Hypothalamus (tissue), 51 donors: ENCODE results near the gene TM9SF2.
"Not testable (repeated sequence)": the region's sequence is repeated elsewhere in the genome, so short reads cannot be mapped to it uniquely, and the experiment has no call there.

Experiments
- DNase-seq, 51 donors: peaks; one replicate each; lab custom pipeline; 2025; lab: John Stamatoyannopoulos, UW

TM9SF2 gene

DNA sequence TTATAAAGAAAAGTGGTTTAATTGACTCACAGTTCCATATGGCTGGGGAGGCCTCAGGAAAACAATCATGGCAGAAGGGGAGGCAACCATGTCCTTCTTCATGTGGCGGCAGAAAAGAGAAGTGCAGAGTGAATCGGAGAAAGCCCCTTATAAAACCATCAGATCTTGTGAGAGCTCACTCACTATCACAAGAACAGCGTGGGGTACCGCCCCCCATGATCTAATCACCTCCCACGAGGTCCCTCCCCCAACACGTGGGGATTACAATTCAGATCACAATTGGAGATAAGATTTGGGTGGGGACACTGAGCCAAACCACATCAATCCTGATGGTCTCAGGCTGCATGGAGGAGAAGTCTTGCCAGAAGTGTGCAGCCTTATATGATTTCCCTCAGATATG lies 26.0 kb downstream of the TM9SF2 start:
- no peak for DNase-seq

DNA sequence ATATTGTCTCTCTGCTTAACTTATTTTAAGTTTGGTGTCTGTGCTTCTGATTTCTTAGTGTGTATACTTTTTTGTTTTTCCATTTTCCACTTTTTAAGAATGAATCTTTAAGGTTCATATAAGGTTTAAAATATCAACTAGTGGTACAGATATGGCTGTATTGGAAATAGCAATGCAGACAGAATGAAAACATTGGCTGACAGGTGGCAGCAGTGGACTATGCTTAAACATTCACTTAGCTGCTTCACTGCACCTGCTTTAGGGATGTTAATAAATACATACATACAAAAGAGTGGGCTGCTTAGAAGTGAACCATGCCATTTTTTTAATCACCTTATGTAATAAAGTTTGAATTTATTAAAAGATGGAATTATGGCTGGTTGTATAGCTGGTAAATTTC lies 27.3 kb downstream of the TM9SF2 start:
- DNase-seq = no peak

DNA sequence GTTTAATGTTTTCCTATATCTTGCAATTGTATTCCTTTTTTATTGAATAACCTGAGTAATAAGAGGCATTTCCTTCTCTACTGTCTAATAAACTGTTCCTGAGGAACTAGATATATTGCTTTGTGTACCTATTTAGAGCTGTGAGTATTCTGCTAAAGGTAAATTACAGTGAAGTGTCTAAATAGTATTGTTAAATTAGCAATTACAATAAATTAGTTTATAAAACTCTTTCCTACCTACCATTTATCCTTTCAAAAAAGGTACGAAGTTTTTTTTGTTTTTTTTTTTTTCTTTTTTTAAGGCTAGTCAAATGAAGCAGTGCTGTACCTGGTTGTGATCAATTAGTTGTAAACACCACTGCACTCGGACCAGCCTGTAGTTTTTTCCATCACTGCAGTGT lies 34.8 kb downstream of the TM9SF2 start:
- DNase-seq = no peak

DNA sequence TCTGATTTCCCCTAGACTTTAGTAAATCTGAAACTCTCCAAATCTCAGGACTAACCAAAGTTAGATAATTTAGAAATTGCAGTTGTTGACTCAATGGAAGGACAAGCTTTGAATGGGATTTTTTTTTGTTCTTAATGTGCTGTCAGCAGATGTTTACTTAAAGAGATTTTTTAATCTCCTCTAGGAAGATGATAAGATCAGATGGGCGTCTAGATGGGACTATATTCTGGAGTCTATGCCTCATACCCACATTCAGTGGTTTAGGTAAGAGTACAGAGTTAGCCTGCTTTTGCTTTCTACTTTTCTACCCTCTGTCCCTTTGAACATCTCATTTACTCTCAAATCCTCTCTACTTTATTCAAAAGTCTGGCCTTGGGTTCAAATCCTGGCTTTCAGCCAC lies 39.3 kb downstream of the TM9SF2 start:
- DNase-seq = no peak

DNA sequence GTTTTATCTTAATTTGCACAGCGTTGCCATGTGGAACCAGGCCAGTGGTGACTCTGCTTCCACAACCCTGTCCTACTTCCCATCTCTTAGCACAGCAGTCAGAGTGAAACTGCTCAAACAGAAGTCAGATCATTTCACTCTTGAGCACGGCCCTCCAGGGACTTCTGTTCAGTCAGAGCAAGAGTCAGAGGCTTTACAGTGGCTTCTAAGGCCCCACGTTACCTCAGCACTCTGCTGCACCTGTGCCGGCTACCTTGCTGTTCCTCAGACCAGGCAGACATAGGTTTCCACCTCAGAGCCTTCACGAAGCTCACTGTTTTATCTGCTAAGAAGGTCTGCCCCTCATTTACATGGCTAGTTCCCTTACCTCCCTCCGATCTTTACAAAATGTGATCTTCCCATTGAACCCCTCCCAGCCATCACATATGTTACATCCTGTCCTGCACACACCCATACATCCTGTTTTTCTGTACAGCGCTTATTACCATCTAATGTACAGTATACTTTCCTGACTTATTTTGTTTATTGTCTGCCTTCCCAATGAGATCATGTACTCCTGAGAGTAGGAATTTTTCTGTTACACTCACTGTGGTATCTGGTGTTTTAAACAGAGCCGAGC lies 41.6 kb downstream of the TM9SF2 start:
- peak in 1 of 51 donors; percentile 5 for DNase-seq

DNA sequence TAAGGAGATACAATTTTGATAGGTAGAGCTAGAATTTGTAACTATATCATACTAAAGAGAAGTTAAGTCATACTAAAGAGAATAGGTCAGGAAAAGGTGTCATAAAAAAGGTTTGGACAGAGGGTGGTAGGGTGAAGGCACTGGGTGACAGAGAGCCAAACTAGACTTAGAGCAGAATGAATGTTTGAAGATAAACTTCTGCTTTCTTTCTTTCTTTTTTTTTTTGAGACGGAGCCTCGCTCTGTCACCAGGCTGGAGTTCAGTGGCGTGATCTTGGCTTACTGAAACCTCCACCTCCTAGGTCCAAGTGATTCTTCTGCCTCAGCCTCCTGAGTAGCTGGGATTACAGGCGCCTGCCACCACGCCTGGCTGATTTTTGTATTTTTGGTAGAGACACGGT lies 44.1 kb downstream of the TM9SF2 start:
- DNase-seq = no peak

DNA sequence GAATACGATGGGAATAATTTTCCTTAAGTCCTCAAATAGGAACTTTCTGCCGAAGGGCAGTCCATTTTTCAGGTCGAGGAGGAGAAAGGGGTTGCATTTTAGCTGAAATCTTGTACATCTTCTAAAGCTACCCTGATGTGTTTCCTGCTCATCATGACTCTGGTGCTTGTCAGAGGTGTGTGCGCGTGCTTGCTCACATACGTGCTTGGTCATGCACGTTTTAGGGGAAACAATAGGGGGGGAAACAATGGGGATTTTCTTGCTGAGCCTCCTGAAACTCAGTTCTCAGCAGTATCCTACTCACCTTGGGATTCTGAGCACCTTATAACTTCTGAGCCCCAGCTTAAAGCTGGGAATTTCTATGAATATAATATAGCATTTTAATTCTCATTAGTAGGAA lies 44.7 kb downstream of the TM9SF2 start:
- DNase-seq = no peak

DNA sequence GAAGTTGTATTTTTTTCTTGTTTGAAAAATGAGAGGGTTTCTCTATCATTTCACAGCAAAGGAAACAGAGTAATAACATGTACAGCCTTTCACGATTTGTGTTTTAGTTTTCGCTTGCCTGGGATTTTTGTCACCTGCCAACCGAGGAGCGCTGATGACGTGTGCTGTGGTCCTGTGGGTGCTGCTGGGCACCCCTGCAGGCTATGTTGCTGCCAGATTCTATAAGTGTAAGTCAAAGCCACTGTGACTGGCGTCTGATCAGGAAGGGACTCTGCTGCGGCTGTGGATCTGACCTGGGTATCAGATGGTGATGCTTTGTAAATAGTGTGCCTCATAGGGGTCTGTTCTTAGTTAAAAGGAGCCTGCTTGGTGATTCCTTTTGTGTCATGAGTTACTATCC lies 45.6 kb downstream of the TM9SF2 start:
- DNase-seq = no peak

DNA sequence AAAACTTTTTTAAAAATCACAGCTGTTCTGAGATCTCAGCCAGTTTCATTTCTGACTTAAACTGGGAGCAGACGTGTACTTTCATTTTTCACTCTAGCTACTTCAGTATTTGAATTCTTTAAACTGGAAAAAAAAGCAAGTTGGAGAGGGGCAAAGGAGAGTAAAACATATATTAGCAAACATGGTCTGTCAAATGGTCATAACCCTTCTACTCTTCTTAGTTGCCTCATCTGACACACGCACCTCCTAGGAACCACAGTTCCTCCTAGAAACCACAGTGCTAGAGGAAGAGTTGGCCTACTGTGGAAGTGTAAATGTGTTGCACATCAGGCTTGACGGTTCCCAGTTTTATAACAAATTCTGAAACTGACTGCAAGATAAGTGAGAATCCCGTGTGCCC lies 47.2 kb downstream of the TM9SF2 start:
- DNase-seq = no peak

DNA sequence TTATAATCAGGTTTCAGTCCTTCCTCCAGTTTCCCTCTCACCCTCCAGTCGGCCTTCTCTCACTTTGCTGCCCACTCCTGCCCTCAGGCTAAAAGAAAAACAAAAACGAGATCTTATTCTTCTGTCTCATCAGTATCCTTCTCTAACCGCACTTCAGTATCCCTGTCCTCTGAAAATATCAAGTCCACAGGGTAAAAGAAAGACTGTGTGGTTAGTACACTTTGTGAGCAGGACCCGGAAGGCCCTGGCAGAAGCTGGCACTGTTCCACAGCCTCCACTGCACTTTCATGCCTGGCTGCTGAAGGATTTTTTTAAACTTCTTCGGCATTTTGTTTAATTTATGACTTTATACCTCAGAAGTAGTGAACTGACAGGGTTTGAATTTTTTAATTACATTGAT lies 51.8 kb downstream of the TM9SF2 start:
- DNase-seq = no peak

DNA sequence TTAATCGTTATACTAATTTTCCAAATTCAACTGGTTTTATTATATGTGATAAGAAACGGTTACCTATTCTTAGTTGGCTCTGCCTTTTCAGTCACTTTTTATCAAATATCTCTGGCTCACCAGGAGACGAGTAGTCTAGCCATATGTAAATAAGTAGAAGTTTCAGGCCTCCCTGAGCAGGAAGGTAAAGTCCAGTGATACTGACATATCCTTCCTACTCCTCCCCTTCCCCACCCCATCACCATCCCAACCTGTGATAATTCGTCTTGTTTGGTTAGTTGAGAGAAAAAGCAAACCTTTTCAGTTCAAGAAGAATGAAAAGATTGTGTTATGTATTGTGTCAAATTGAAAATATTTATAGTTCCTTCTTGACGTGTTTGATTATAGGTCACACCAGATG lies 53.9 kb downstream of the TM9SF2 start:
- no peak for DNase-seq

DNA sequence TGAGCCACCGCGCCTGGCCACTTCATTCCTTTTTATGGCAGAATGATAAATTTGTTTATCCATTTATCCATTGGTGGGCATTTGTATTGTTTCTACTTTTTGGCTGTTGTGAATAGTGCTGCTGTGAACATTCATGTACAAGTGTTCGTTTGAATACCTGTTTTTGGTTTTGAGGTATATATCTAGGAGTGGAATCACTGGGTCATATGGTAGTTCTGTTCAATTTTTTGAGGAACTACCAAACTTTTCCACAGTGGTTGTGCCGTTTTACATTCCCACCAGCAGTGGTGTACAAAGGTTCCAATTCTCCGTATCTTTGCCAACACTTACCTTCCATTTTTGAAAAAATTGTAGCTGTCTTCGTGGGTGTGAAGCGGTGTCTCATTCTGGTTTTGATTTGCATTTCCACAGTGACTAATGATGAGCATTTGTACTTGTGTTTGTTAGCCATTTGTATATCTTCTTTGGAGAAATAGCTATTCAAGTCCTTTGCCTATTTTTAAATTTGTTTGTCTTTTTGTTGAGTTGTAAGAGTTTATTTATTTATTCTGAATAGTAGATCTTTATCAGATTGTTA lies 55.7 kb downstream of the TM9SF2 start:
- DNase-seq = no peak

DNA sequence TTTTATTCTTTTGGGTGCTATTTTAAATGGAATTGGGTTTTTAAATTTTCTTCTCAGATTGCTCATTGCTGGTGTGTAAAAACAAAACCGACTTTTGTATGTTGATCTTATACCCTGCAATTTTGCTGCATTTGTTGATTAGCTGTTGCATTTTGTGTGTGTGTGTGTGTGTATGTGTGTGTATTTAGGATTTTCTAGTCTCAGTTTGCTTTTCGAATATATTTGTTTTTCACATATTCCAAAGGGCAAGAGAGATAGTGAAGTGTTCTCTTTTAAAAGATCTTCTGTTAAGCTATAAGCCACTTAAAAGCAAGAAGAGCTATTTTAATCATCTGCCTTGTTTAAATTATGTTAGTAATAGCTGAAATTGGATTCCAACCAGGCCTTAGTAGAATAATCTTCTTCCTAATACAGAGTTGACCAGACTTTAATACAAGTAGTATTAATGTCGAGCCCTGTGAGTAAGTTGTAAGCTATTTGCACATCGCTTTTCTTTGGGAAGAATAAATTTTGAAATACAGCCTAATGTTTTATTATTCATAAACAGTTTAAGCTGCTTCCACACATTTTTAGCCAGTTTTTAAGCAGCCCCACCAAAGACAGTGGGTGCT lies 57.4 kb downstream of the TM9SF2 start:
- no peak for DNase-seq

DNA sequence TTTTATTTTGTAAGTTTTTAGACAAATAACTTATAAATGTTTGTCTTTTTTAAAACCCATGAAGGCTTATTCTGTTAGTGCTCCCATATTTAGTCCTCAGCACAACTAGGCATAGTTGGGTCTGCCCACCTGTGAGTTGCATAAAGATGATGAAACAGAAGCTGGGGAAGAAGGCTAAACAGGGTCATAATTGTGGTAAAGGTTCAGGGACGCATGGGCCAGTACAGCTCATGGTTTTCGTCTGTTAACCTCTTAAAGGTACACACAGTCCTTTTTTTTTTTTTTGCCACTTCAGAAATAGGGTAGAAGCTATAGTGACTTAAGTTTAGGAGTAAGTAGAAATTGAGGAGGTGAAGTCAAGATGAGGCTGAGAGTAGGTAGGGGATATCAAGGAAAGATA lies 58.3 kb downstream of the TM9SF2 start:
- DNase-seq = no peak

DNA sequence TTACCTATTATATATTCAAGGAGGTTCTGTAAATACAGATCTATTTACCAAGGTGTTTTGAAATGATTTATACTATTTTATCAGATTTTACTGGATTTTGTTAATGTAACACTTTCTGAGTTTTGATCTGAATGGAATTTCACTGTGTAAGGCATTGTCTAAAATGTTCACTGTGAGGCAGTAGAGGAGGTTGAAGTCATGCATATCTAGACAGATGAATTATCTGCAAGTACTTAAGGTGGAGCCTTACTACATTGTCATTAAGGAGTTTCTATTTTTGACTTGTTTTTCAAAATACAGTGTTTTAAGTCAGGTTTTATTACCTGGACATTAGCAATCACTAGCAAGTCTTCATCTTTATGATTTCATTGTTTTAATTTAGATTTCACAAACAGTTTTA lies 62.1 kb downstream of the TM9SF2 start:
- no peak for DNase-seq

DNA sequence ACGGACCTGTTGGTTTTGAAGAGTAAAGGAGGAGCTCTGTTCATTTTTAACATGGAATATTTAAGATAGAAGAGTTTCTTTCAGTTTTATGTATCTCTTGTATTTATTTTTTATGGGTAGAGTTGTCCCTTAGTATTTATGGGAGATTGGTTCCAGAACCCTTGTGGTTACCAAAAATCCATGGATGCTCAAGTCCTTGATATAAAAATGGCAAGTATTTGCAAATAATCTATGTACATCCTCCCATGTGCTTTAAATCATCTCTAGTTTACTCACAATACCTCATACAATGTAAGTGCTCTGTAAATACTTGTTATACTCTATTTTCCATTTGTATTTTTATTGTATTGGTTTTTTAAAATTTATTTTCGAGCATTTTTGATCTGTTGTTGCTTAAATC lies 63.1 kb downstream of the TM9SF2 start:
- DNase-seq = no peak

DNA sequence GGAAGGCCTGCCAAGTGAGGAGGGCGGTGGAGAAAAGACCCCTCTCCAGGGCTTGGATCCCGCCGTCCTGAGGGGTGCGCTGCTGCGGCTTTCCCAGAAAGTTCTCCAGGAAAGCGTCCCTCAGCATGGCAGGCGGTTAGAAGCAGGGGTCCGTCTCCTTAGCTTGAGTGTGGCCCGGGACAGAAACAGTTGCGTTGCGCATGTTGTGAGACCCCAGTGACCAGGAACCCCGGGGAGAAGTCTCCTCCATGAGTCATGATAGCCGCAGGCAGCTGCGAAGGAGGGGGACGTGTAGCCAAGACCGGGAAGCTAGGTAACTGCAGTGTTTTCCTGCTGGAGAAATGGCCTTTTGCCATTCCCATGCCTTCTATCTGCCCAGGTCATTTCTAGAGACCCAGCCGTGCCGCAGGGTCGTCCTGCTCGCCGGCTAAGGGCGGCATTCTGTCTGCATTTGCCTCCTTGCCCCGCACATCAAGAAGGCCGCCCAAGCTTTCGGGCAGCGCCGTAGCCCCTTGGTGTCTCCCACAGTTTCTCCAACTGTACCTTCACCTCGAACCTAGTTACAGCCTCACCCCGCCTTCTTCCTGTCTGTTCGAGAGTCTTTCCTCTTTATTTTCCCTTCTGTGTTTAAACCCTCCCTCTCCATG lies 64.3 kb downstream of the TM9SF2 start:
- no peak for DNase-seq

DNA sequence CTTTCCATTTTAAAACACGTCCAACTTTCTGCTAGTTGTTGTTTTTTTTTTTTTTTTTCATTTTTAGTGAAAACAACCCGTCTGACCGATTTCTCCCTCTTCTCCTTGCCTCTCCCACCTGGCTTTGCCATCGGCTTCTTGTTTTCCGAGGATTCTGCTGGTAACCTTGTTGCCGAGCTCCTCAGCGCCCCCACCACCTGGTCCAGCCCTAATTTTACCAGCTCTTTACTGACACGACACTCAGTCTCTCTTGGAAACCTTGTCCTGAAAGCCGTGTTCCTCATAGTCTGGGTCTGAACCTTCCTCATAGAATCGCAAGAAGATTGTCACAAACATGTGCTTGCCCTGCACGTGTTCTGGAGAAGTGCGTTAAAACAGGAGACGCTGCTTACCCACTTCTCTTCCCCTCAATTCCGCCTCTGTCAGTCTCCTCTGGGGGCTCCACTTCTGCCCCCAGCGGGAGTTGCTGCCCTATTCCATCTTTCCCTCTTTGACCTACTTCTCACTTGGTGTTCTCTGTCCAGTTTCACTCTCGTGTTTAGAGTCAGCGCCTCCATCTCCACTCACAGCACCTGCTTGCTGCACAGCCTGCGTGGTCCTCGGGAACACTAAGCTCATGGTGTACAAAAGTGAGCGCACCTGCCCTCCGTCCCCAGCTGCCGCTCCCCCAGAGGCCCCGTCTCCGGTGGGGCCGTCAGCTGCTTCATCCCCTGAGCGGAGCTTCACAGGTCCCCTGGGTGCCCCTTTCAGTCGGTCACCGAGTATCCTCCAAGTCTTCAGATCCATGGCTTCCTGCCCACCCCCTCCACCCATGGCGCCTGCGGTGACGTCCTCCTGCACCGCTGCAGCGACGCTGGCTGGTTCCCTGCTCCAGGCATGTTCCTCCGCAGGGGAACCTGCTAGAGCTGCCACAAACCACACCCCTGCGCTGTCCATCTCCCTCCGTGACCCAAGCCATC lies 65.1 kb downstream of the TM9SF2 start:
- DNase-seq = no peak

DNA sequence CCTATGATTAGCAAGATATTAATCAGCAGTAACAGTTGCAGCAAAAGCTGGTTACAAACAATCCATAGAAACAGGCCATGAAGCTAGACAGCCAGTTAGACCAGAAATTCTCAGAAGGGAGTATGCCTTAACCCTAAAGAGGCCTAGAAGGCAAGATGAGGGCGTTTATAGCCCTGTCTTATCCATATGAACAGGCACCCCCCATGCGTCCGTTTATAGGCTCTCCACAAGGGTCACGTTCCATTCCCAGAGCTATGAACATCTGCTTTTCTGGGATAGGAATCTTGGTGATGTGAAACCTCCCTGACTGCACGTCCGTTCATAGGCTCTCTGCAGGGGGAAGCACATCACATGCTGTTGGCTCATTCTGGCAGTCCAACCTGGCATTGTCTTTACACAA lies 67.6 kb downstream of the TM9SF2 start:
- not testable (repeated sequence) for DNase-seq

DNA sequence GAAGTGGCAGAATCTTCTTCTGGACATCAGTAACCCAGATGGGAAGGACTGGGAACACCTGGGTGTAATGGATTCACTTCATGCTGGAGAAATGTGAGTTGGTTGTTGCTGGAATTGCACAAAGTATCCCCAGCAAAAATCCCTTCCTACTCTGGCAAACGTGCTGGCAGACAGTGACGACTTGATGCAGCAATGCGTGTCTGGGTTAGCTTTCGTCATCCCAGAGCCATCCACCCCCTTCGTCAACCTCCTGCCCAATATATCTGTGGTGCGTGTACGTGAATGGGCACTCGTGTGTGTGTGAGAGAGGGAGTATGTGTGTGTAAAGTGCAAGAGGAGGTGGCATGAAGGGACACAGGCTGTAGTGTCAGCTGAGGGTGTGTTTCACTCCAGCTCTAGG lies 70.9 kb downstream of the TM9SF2 start:
- no peak for DNase-seq

DNA sequence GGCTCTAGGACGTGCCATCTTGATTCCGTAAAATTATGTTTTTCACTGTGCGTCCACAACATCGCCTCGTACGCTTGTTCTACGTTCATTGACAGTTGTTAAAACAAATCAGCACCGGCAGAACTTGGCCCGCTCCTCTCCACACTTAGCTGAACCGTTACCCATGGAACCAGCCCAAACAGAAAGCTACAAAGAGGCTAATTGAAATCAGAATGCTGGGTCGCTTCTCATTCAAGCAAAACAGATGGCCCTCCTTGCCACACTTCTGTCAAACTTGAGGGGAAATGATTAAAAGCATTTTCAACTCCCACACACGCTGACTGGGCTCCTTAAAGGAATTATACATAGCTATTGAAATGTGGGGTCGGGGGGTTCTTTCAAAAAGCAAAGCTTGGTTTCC lies 71.6 kb downstream of the TM9SF2 start:
- peak in 1 of 51 donors; percentile 22 for DNase-seq
